K562 (cell line): ENCODE data around the gene TOR1B. TPM values are rescaled to one million over a fixed set of nuclear protein-coding genes. Genes with fewer than 3 reads are reported as not detected.

Experiments used
- ATAC-seq: fragments of 200-7000 bp; cut with Tn5 transposase; 3 replicates; pipeline ENCODE4 v1.9.1; 2020; ENCODE audit warnings: moderate library complexity
- BruUV-seq: library from RNA; stranded (reverse); fragments of 400-500 nt; replicated peaks from 2 replicates; lab custom pipeline; 2021; lab: Mats Ljungman, UMichigan
- CTCF ChIA-PET: fragments of 300-600 bp; formaldehyde crosslinking; extraction: SDS; loops from one replicate; lab custom pipeline; 2021; ENCODE audit warnings: low intra/inter-chr PET ratio; lab: Yijun Ruan, JAX
- POLR2A ChIA-PET: fragments of 300-600, 350-650 bp; sonication (Branson Sonifier 250); formaldehyde crosslinking; extraction: SDS; loops from one replicate; lab custom pipeline; 2021; ENCODE audit warnings: antibody characterized with exemption, inconsistent platforms; lab: Yijun Ruan, JAX
- DNase-seq, 4 experiments: peaks; one replicate each; pipeline versions ENCODE4 v3.0.0 to v3.0.0-alpha.2; 2011 to 2018; ENCODE audit warnings: low spot score in 3 of 4, mixed read lengths in 3 of 4; ENCODE audit errors: extremely low read depth in 1 of 4
- FAIRE-seq: peaks from 2 replicates; lab custom pipeline; 2011; peaks lifted over from hg19 to GRCh38; lab: Jason Lieb, UNC
- H2AFZ ChIP-seq: 2 replicates; pipeline ENCODE4 v1.6.0; 2011; ENCODE audit warnings: low read depth, low read length, control low read depth, inconsistent platforms
- H3K27ac ChIP-seq: fragments of 200-600 bp; 3 replicates; pipeline ENCODE4 v1.8.0; 2011; ENCODE audit warnings: low read depth, mild to moderate bottlenecking, control low read depth, inconsistent platforms, low read length, moderate library complexity, mixed read lengths; ENCODE audit errors: extremely low read depth
- H3K27me3 ChIP-seq, 2 experiments: fragments of 300-600 bp in 1 of 2; 2 replicates in 1 of 2; 3 replicates in 1 of 2; pipeline versions ENCODE4 v1.6.0 to v1.8.0; 2011; ENCODE audit warnings: inconsistent platforms in 2 of 2, low read length in 2 of 2, mild to moderate bottlenecking in 1 of 2, mixed read lengths in 1 of 2, moderate library complexity in 1 of 2; ENCODE audit not compliant: control insufficient read depth in 2 of 2, insufficient read depth in 2 of 2
- H3K36me3 ChIP-seq: fragments of 300-600 bp; 3 replicates; pipeline ENCODE4 v1.8.0; 2011; ENCODE audit warnings: mild to moderate bottlenecking, low read length, inconsistent platforms; ENCODE audit not compliant: control insufficient read depth, insufficient read depth
- H3K4me1 ChIP-seq, 2 experiments: fragments of 200-600 bp in 1 of 2; replicated peaks in 1 of 2; 2 replicates in 1 of 2; 3 replicates in 1 of 2; pipeline versions ENCODE4 v1.5.1 to v1.8.0; 2011; ENCODE audit warnings: inconsistent platforms in 2 of 2, low read length in 2 of 2, mild to moderate bottlenecking in 1 of 2, mixed read lengths in 1 of 2, moderate library complexity in 1 of 2; ENCODE audit not compliant: control insufficient read depth in 2 of 2, insufficient read depth in 2 of 2
- H3K4me2 ChIP-seq: 2 replicates; pipeline ENCODE4 v1.6.1; 2011; ENCODE audit warnings: low read length, control low read depth, inconsistent platforms, mixed read lengths; ENCODE audit not compliant: insufficient read depth
- H3K4me3 ChIP-seq: fragments of 200-600 bp; sonication (generic), shearing (Covaris generic); 2 replicates; pipeline ENCODE4 v1.5.1; 2016; ENCODE audit warnings: control low read depth, inconsistent platforms
- H3K79me2 ChIP-seq: fragments of 200-600 bp; 3 replicates; pipeline ENCODE4 v1.8.0; 2011; ENCODE audit warnings: low read length, inconsistent platforms; ENCODE audit not compliant: control insufficient read depth, insufficient read depth
- H3K9ac ChIP-seq, 2 experiments: 2 replicates each; pipeline versions ENCODE4 v1.6.0 to v1.6.1; 2011; ENCODE audit warnings: low read depth in 2 of 2, low read length in 2 of 2, control low read depth in 1 of 2, inconsistent platforms in 1 of 2, mild to moderate bottlenecking in 1 of 2, mixed read lengths in 1 of 2; ENCODE audit not compliant: insufficient read depth in 1 of 2
- H3K9me1 ChIP-seq: one replicate; pipeline ENCODE4 v1.6.0; 2011; ENCODE audit warnings: inconsistent platforms, mild to moderate bottlenecking, low read length, moderate library complexity; ENCODE audit not compliant: control insufficient read depth, insufficient read depth
- H3K9me3 ChIP-seq: replicated peaks from 2 replicates; pipeline ENCODE4 v1.5.1; 2011; ENCODE audit warnings: low read depth, low read length, inconsistent platforms; ENCODE audit not compliant: control insufficient read depth, insufficient read depth
- H4K20me1 ChIP-seq: replicated peaks from 2 replicates; pipeline ENCODE4 v1.6.1; 2011; ENCODE audit warnings: low read length, inconsistent platforms, mixed read lengths; ENCODE audit not compliant: control insufficient read depth, insufficient read depth
- ESRRA ChIP-seq: fragments of 450-650 bp; IDR thresholded peaks from 2 replicates; pipeline ENCODE4 v1.6.1; 2014; ENCODE audit warnings: low read depth, mild to moderate bottlenecking, moderate library complexity, borderline replicate concordance
- KAT7 ChIP-seq: sonication (generic); formaldehyde crosslinking; IDR thresholded peaks from 2 replicates; pipeline ENCODE4 v1.8.0; 2022; ENCODE audit warnings: missing genetic modification reagents, mild to moderate bottlenecking, borderline replicate concordance
- NFRKB ChIP-seq: fragments of 450-650 bp; IDR thresholded peaks from 2 replicates; pipeline ENCODE4 v1.6.1; 2016; ENCODE audit warnings: low read depth
- POLR2A ChIP-seq: fragments of 450-650 bp; conservative IDR thresholded peaks from 2 replicates; pipeline ENCODE4 v1.6.1; 2016
- SIN3B ChIP-seq: fragments of 450-650 bp; IDR thresholded peaks from 2 replicates; pipeline ENCODE4 v1.6.1; 2017; ENCODE audit warnings: low read depth, mild to moderate bottlenecking, moderate library complexity
- SMARCC2 ChIP-seq: fragments of 450-650 bp; IDR thresholded peaks from 2 replicates; pipeline ENCODE4 v1.6.1; 2017; ENCODE audit warnings: antibody characterized with exemption, moderate library complexity, mild to moderate bottlenecking, low read depth
- TAL1 ChIP-seq: fragments of 450-650 bp; IDR thresholded peaks from 2 replicates; pipeline ENCODE4 v1.6.1; 2016; ENCODE audit warnings: mild to moderate bottlenecking
- ZNF347 ChIP-seq: fragments of 450-650 bp; formaldehyde crosslinking; IDR thresholded peaks from 2 replicates; pipeline ENCODE4 v1.4.0; 2020; ENCODE audit warnings: low read depth, mild to moderate bottlenecking, moderate library complexity
- WGBS: fragments of 100-300 bp; shearing (Covaris generic); methylation state at CpG from one replicate; pipeline ENCODE4 v1.1.6; 2016; ENCODE audit warnings: low coverage, mixed read lengths; ENCODE audit not compliant: insufficient coverage; ENCODE audit errors: missing lambda C conversion rate; 5-methylcytosine and 5-hydroxymethylcytosine counted together
- in situ Hi-C: fragments of 300-500 bp; cut with MboI; formaldehyde crosslinking; loops from 4 replicates; pipeline ENCODE4 v1.15.0; 2018; ENCODE audit warnings: inconsistent platforms, mixed read lengths
- intact Hi-C: fragments of 100-400 bp; cut with micrococcal nuclease; formaldehyde crosslinking; loops from 2 replicates; pipeline ENCODE4 v1.14.2; 2022
- polyA plus RNA-seq, 8 experiments: library from polyadenylated mRNA; depleted of rRNA in 4 of 8; stranded (reverse) in 5 of 8; unstranded in 3 of 8; fragments of >200 nt; fragmentation: Nextera tagmentation in 2 of 8; fragmentation: Illumina TruSeq in 1 of 8; extraction: Ambion mirVana in 2 of 8; extraction: Trizol in 1 of 8; gene quantifications; 2 replicates each; pipeline versions ENCODE4 v1.2.1 to v1.2.3, GENCODE V29; 2011 to 2014; ENCODE audit warnings: inconsistent platforms in 1 of 8, missing spikeins in 1 of 8
- total RNA-seq, 7 experiments: library from RNA; depleted of rRNA in 6 of 7; stranded (reverse); fragments of >200 nt in 6 of 7; fragmentation: Illumina TruSeq in 2 of 7; extraction: Trizol in 2 of 7; gene quantifications; 2 replicates each; pipeline versions ENCODE4 v1.2.1 to v1.2.3, GENCODE V29; 2011 to 2021; ENCODE audit warnings: low replicate concordance in 1 of 7
- TF ChIP-seq, protein P1 (sequence below): fragments of 250-450 bp; sonication (Bioruptor Pico); IDR thresholded peaks from 2 replicates; pipeline ENCODE4 v1.5.0; 2020; ENCODE audit warnings: mild to moderate bottlenecking, borderline replicate concordance
- TF ChIP-seq, protein P2 (sequence below): sonication (generic); formaldehyde crosslinking; IDR thresholded peaks from 2 replicates; pipeline ENCODE4 v1.8.1; 2023; ENCODE audit warnings: missing genetic modification reagents, mild to moderate bottlenecking, borderline replicate concordance
- TF ChIP-seq, protein P3 (sequence below): fragments of 450-650 bp; formaldehyde crosslinking; IDR thresholded peaks from 2 replicates; pipeline ENCODE4 v1.4.0; 2020; ENCODE audit warnings: mild to moderate bottlenecking, moderate library complexity

Gene TOR1B
- total and polyA plus RNA-seq, 9 of the 15 experiments (the other 6 are each of a cell fraction or from before 2014, with no cell fraction given), result 4.2 to 36.5 (median 24.6) TPM

DNA sequence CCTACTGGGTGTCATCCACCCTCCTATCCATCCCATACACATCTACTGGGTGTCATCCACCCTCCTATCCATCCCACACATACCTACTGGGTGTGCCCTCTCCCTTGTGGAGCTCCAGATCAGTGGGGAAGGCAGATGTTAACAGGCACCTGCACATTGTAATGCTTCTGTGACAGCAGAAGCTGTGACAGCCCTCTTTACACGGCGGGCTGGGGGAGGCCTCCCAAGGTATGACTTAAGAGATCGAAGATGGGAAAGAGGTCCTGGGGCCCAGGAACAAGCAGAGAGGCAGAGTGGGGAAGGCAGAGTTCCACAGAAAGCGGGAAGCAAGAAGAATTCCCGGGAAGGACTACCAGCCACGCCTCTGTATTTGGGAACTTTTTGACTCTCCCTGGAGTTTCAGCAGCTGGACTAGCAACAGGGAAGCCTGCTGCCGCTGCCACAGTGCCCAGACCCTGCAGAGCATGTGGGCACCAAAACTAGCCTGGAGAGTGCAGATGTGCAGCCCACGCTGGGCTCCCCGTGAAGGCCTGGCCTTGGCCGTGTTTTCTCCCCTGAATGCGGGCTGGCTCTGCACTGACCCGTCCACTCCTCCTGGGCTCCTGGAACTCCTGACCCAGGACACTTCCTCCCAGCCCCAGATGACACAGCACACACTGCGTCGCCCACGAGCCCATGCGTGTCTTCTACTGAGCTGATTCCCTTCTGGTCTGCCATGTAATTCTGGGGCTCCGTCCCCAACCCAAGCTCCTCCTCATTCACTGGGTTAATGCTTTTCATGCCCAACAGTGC, 11.6 kb downstream of the TOR1B start:
- peaks cover 8% of the 10 kb centered on the region for H4K20me1 ChIP-seq
- peaks cover 4 to 17% of the 10 kb centered on the region in 2 experiments; a peak in 3 of 5 replicates for H3K4me1 ChIP-seq
- no peaks in the 10 kb centered on the region for H3K79me2 ChIP-seq
- in situ Hi-C loops, result no loop called here
- WGBS, result 86% methylated on average over 17 of the region's 17 CpGs
- intact Hi-C loops, result no loop called here
- FAIRE-seq (no peak), DNase-seq (peak in 1 of 4 experiments; percentile 44), ATAC-seq (no peak; the same call in 2 of the 3 replicates)
- no peak overlapping the region for H3K4me3 ChIP-seq
- peaks cover 2% of the 10 kb centered on the region for H3K9me1 ChIP-seq
- no peaks in the 10 kb centered on the region for H3K27me3 ChIP-seq
- ChIA-PET CTCF (no interaction called here), POLR2A (interaction anchor here (0.6 to 5.8 kb wide), 3 partner anchors 8 to 71 kb away, joined by 3 to 49 read pairs (median 4); partner anchors contain the start of gene TOR1A)
- no peak overlapping the region; the same call in 2 of the 3 replicates for H3K27ac ChIP-seq
- peaks cover 86% of the 10 kb centered on the region for H3K36me3 ChIP-seq
- H3K9me3 ChIP-seq, result no peaks in the 10 kb centered on the region
- BruUV-seq, result no TSS peak
- no peak overlapping the region for H3K4me2 ChIP-seq
- H2AFZ ChIP-seq, result no peak overlapping the region
- peak overlapping the region in 1 of 2 experiments; percentile 77; a peak in 2 of 4 replicates for H3K9ac ChIP-seq
- no peak for TF ChIP-seq ESRRA
- peak; percentile 52; the same call in 1 of the 2 replicates for TF ChIP-seq POLR2A
- TF ChIP-seq TAL1, result no peak
- TF ChIP-seq NFRKB, result no peak
- TF ChIP-seq, protein P1, sequence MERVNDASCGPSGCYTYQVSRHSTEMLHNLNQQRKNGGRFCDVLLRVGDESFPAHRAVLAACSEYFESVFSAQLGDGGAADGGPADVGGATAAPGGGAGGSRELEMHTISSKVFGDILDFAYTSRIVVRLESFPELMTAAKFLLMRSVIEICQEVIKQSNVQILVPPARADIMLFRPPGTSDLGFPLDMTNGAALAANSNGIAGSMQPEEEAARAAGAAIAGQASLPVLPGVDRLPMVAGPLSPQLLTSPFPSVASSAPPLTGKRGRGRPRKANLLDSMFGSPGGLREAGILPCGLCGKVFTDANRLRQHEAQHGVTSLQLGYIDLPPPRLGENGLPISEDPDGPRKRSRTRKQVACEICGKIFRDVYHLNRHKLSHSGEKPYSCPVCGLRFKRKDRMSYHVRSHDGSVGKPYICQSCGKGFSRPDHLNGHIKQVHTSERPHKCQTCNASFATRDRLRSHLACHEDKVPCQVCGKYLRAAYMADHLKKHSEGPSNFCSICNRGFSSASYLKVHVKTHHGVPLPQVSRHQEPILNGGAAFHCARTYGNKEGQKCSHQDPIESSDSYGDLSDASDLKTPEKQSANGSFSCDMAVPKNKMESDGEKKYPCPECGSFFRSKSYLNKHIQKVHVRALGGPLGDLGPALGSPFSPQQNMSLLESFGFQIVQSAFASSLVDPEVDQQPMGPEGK (CRISPR knock-in tag), result no peak
- TF ChIP-seq, protein P2, sequence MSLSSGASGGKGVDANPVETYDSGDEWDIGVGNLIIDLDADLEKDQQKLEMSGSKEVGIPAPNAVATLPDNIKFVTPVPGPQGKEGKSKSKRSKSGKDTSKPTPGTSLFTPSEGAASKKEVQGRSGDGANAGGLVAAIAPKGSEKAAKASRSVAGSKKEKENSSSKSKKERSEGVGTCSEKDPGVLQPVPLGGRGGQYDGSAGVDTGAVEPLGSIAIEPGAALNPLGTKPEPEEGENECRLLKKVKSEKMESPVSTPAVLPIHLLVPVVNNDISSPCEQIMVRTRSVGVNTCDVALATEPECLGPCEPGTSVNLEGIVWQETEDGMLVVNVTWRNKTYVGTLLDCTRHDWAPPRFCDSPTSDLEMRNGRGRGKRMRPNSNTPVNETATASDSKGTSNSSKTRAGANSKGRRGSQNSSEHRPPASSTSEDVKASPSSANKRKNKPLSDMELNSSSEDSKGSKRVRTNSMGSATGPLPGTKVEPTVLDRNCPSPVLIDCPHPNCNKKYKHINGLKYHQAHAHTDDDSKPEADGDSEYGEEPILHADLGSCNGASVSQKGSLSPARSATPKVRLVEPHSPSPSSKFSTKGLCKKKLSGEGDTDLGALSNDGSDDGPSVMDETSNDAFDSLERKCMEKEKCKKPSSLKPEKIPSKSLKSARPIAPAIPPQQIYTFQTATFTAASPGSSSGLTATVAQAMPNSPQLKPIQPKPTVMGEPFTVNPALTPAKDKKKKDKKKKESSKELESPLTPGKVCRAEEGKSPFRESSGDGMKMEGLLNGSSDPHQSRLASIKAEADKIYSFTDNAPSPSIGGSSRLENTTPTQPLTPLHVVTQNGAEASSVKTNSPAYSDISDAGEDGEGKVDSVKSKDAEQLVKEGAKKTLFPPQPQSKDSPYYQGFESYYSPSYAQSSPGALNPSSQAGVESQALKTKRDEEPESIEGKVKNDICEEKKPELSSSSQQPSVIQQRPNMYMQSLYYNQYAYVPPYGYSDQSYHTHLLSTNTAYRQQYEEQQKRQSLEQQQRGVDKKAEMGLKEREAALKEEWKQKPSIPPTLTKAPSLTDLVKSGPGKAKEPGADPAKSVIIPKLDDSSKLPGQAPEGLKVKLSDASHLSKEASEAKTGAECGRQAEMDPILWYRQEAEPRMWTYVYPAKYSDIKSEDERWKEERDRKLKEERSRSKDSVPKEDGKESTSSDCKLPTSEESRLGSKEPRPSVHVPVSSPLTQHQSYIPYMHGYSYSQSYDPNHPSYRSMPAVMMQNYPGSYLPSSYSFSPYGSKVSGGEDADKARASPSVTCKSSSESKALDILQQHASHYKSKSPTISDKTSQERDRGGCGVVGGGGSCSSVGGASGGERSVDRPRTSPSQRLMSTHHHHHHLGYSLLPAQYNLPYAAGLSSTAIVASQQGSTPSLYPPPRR (CRISPR knock-in tag), result no peak
- no peak for TF ChIP-seq SMARCC2
- TF ChIP-seq, protein P3, sequence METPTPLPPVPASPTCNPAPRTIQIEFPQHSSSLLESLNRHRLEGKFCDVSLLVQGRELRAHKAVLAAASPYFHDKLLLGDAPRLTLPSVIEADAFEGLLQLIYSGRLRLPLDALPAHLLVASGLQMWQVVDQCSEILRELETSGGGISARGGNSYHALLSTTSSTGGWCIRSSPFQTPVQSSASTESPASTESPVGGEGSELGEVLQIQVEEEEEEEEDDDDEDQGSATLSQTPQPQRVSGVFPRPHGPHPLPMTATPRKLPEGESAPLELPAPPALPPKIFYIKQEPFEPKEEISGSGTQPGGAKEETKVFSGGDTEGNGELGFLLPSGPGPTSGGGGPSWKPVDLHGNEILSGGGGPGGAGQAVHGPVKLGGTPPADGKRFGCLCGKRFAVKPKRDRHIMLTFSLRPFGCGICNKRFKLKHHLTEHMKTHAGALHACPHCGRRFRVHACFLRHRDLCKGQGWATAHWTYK (CRISPR knock-in tag), result no peak
- no peak for TF ChIP-seq ZNF347
- no peak for TF ChIP-seq KAT7
- no peak for TF ChIP-seq SIN3B
